B cell (primary cell): ENCODE results near the gene DACT2.

ENCODE experiments used
- EZH2 ChIP-seq: IDR thresholded peaks from 2 replicates; pipeline ENCODE4 v1.6.1; 2012; ENCODE audit warnings: borderline replicate concordance, low read depth, mild to moderate bottlenecking, moderate library complexity, low read length; ENCODE audit not compliant: insufficient read depth, poor library complexity, severe bottlenecking
- TF ChIP-seq, protein P1 (sequence below): fragments of 200-600 bp; IDR thresholded peaks from one replicate; pipeline ENCODE4 v1.8.0; 2022; ENCODE audit warnings: antibody characterized with exemption, mild to moderate bottlenecking

DNA sequence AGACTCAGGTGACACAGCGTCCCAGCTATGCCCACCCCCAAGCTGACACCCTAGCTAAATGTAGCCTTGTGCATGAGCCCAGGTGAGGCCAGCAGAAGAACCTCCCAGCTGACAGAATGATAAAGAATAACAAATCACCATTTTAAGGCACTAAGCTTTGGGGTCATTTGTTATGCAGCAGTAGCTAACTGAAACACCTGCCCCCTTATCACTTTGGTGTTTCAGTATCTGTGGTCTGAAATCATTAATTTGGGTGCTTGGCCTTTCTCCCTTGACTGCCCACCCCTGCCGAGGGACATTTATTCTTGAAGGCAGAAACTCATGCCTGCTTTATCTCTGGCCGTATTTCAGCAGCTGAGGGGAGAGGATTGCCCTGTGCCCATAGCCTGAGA, 30.0 kb downstream of the DACT2 start:
- TF ChIP-seq, protein P1, sequence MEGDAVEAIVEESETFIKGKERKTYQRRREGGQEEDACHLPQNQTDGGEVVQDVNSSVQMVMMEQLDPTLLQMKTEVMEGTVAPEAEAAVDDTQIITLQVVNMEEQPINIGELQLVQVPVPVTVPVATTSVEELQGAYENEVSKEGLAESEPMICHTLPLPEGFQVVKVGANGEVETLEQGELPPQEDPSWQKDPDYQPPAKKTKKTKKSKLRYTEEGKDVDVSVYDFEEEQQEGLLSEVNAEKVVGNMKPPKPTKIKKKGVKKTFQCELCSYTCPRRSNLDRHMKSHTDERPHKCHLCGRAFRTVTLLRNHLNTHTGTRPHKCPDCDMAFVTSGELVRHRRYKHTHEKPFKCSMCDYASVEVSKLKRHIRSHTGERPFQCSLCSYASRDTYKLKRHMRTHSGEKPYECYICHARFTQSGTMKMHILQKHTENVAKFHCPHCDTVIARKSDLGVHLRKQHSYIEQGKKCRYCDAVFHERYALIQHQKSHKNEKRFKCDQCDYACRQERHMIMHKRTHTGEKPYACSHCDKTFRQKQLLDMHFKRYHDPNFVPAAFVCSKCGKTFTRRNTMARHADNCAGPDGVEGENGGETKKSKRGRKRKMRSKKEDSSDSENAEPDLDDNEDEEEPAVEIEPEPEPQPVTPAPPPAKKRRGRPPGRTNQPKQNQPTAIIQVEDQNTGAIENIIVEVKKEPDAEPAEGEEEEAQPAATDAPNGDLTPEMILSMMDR, result no peak
- TF ChIP-seq EZH2, result no peak
